OCI-LY3 (cell line): Measurements from ENCODE around the gene PTPN21.

ENCODE experiments used
- H2AFZ ChIP-seq: fragments of 200-600, 300-600 bp; shearing (Covaris generic); 2 replicates; pipeline ENCODE4 v1.6.0; 2014; ENCODE audit warnings: antibody characterized with exemption, low read depth, low read length
- H3K27ac ChIP-seq: fragments of 200-600, 300-600 bp; sonication (generic); 2 replicates; pipeline ENCODE4 v1.5.1; 2014; ENCODE audit warnings: mild to moderate bottlenecking, low read length, moderate library complexity, mixed read lengths
- H3K27me3 ChIP-seq: fragments of 200-600, 300-600 bp; sonication (generic); 2 replicates; pipeline ENCODE4 v1.6.1; 2014; ENCODE audit warnings: low read depth, low read length, mixed read lengths
- H3K36me3 ChIP-seq: fragments of 200-600, 300-600 bp; sonication (generic); replicated peaks from 2 replicates; pipeline ENCODE3; 2014; ENCODE audit warnings: low read depth, low read length, mixed read lengths
- H3K4me1 ChIP-seq: fragments of 300-600, 200-600 bp; sonication (generic); 2 replicates; pipeline ENCODE4 v1.6.1; 2014; ENCODE audit warnings: low read length, mixed read lengths
- H3K4me2 ChIP-seq: fragments of 200-600, 300-600 bp; sonication (generic); 2 replicates; pipeline ENCODE4 v1.6.1; 2014; ENCODE audit warnings: low read length, mixed read lengths
- H3K4me3 ChIP-seq: fragments of 300-600, 200-600 bp; sonication (generic); 2 replicates; pipeline ENCODE4 v1.5.1; 2014; ENCODE audit warnings: antibody characterized with exemption, mild to moderate bottlenecking, low read length, moderate library complexity
- H3K79me2 ChIP-seq: fragments of 300-600, 200-600 bp; shearing (Covaris generic); 2 replicates; pipeline ENCODE4 v1.6.1; 2014; ENCODE audit warnings: mild to moderate bottlenecking, low read length, mixed read lengths
- H3K9ac ChIP-seq: fragments of 300-600, 200-600 bp; shearing (Covaris generic); 2 replicates; pipeline ENCODE4 v1.6.0; 2014; ENCODE audit warnings: mild to moderate bottlenecking, low read length, moderate library complexity
- H3K9me3 ChIP-seq: fragments of 200-600, 300-600 bp; shearing (Covaris generic); 2 replicates; pipeline ENCODE4 v1.6.1; 2014; ENCODE audit warnings: low read length, mixed read lengths; ENCODE audit not compliant: insufficient read depth
- H4K20me1 ChIP-seq: fragments of 200-600, 300-600 bp; sonication (generic); 2 replicates; pipeline ENCODE4 v1.6.1; 2016; ENCODE audit warnings: low read length, mixed read lengths; ENCODE audit not compliant: insufficient read depth
- EZH2phosphoT487 ChIP-seq: fragments of 200-600 bp; shearing (Covaris generic); IDR thresholded peaks from 2 replicates; pipeline ENCODE4 v1.6.1; 2018; ENCODE audit warnings: antibody characterized with exemption, mixed run types, low read depth
- TF ChIP-seq, protein P1 (sequence below): fragments of 200-600, 300-600 bp; sonication (generic); IDR thresholded peaks from 2 replicates; pipeline ENCODE4 v1.5.1; 2014; ENCODE audit warnings: antibody characterized with exemption, low read length, low read depth

The PTPN21 gene

DNA sequence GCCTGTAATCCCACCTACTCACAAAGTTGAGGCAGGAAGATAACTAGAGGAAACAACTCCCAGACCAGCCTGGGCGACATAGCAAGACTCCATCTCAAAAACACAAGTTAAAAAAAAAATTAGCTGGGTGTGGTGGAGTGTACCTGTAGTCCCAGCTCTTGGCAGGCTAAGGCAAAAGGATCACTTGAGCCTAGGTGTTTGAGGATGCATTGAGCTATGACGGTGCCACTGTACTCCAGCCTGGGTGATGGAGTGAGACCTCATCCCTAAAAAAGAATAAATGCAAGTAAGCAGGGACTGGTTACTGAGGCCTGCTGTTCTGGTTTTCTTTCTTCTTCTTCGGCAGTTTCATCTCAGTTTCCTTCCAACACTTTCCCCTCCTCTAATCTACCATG is 7.4 kb downstream of the PTPN21 start:
- Histone ChIP-seq H2AFZ (no peak overlapping the region), H3K9ac (no peak overlapping the region), H3K4me1 (peaks cover 6% of the 10 kb centered on the region; the same call in 1 of the 2 replicates), H4K20me1 (no peaks in the 10 kb centered on the region), H3K4me2 (no peak overlapping the region), H3K27ac (no peak overlapping the region), H3K9me3 (no peaks in the 10 kb centered on the region), H3K79me2 (no peaks in the 10 kb centered on the region), H3K4me3 (no peak overlapping the region), H3K27me3 (no peaks in the 10 kb centered on the region; the same call in 1 of the 2 replicates), H3K36me3 (no peaks in the 10 kb centered on the region)
- no peak for TF ChIP-seq EZH2phosphoT487
- TF ChIP-seq, protein P1, sequence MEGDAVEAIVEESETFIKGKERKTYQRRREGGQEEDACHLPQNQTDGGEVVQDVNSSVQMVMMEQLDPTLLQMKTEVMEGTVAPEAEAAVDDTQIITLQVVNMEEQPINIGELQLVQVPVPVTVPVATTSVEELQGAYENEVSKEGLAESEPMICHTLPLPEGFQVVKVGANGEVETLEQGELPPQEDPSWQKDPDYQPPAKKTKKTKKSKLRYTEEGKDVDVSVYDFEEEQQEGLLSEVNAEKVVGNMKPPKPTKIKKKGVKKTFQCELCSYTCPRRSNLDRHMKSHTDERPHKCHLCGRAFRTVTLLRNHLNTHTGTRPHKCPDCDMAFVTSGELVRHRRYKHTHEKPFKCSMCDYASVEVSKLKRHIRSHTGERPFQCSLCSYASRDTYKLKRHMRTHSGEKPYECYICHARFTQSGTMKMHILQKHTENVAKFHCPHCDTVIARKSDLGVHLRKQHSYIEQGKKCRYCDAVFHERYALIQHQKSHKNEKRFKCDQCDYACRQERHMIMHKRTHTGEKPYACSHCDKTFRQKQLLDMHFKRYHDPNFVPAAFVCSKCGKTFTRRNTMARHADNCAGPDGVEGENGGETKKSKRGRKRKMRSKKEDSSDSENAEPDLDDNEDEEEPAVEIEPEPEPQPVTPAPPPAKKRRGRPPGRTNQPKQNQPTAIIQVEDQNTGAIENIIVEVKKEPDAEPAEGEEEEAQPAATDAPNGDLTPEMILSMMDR, result no peak

- H3K4me3 ChIP-seq, result no peak overlapping the region
- H4K20me1 ChIP-seq, result no peaks in the 10 kb centered on the region
- no peaks in the 10 kb centered on the region for H3K9me3 ChIP-seq
- peaks cover 6% of the 10 kb centered on the region; the same call in 1 of the 2 replicates for H3K4me1 ChIP-seq
- no peak overlapping the region for H3K4me2 ChIP-seq
- H3K36me3 ChIP-seq, result no peaks in the 10 kb centered on the region
- H3K9ac ChIP-seq, result no peak overlapping the region
- no peak overlapping the region for H2AFZ ChIP-seq
- TF ChIP-seq, protein P1, result no peak
- no peak for TF ChIP-seq EZH2phosphoT487
- no peak overlapping the region for H3K27ac ChIP-seq
- H3K27me3 ChIP-seq, result no peaks in the 10 kb centered on the region
- no peaks in the 10 kb centered on the region for H3K79me2 ChIP-seq
These were observed 8.0 kb downstream of the PTPN21 start for GRCh38 chr14:88546621-88547385.

DNA sequence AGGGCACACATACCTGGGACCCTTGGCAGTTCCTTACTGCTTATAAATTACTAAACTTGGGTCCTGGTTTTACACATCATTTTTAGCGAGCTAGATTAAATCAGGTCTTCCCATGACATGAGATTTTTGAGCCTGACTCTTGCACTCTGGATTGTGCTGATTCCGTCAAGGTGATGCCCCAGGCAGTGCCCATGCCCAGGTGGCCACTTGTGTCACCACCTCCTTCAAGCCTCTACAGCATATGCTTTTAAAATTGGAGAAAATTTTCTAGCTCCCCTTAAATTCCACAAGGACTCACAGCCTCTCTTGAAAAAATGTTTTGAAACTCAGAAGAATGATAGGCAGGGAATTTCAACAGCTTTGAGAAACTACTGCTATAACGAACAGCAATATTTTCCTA is 9.6 kb downstream of the PTPN21 start:
- Histone ChIP-seq H3K4me1 (peaks cover 6% of the 10 kb centered on the region; the same call in 1 of the 2 replicates), H3K4me2 (no peak overlapping the region), H2AFZ (no peak overlapping the region), H3K4me3 (no peak overlapping the region), H3K79me2 (no peaks in the 10 kb centered on the region), H3K9me3 (no peaks in the 10 kb centered on the region), H3K9ac (no peak overlapping the region), H3K36me3 (no peaks in the 10 kb centered on the region), H3K27me3 (no peaks in the 10 kb centered on the region), H3K27ac (no peak overlapping the region), H4K20me1 (no peaks in the 10 kb centered on the region)
- TF ChIP-seq, protein P1, result no peak
- TF ChIP-seq EZH2phosphoT487, result no peak

DNA sequence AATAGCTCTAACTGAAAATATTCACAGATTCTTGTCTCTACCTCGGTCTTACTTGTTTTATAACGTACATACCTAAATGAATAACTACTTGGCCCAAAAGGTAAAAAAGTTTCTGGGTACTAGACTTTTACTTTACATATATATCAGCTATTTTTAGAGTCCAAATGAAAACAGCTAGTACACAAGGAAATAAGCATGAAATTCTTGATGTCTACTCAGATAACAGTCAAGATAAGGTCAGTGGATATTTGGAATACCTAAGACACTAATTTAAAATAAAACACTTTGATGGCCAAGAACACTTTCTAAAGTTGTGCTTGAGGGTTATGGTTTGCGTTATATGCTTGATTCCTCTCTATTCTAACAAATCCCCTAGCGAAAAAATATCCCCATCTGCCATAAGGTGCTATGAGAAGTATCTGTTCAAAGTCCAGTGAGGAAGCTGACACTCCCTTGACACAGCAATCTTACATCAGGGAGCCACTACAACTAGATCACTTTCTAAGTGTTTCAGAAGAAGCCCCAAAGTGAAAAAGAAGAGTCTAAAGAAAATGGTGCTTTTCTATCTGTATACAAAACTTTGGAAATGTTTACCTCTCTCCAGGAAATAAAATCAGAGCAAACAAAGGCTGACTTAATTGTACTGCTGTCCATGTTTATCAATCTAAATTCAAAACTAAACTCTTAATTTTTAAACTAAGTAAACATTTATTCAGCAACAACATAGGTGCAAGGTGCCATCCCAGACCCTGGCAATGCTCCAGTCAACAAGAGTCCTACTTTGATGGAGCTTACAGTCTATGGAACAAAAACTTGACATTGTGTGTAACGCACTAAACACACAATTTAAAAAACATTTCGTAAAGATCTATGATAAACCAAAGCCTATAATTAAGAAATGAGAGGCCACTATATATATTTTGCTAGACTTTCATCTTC is 11.7 kb downstream of the PTPN21 start:
- no peaks in the 10 kb centered on the region for H3K36me3 ChIP-seq
- H3K4me2 ChIP-seq, result no peak overlapping the region
- no peaks in the 10 kb centered on the region for H4K20me1 ChIP-seq
- H2AFZ ChIP-seq, result no peak overlapping the region
- H3K4me3 ChIP-seq, result no peak overlapping the region
- H3K27ac ChIP-seq, result no peak overlapping the region
- no peaks in the 10 kb centered on the region for H3K79me2 ChIP-seq
- H3K4me1 ChIP-seq, result peaks cover 6% of the 10 kb centered on the region; the same call in 1 of the 2 replicates
- no peaks in the 10 kb centered on the region for H3K27me3 ChIP-seq
- no peak for TF ChIP-seq EZH2phosphoT487
- TF ChIP-seq, protein P1, result no peak
- H3K9ac ChIP-seq, result no peak overlapping the region
- no peaks in the 10 kb centered on the region for H3K9me3 ChIP-seq
